Kidney (tissue), 14 donors: ENCODE results near the gene CD34. TPM values are rescaled to one million over a fixed set of nuclear protein-coding genes. Genes with fewer than 3 reads are reported as not detected.

Experiments used
- DNase-seq, 5 donors: peaks; one replicate each; pipeline ENCODE4 v3.0.0-alpha.2; 2013 to 2020
- FAIRE-seq: peaks from 2 replicates; lab custom pipeline; 2012; peaks lifted over from hg19 to GRCh38; lab: Jason Lieb, UNC
- H3K27ac ChIP-seq, 2 donors: one replicate each; pipeline ENCODE4 v1.7.0; 2013; ENCODE audit warnings: low read depth in 2 of 2, low read length in 2 of 2, inconsistent platforms in 1 of 2
- H3K27me3 ChIP-seq: one replicate; pipeline ENCODE4 v1.7.1; 2013; ENCODE audit warnings: low read length, inconsistent platforms; ENCODE audit not compliant: control insufficient read depth, insufficient read depth
- H3K36me3 ChIP-seq, 3 donors: one replicate each; pipeline versions ENCODE4 v1.7.0 to v1.7.1; 2013; ENCODE audit warnings: low read length in 3 of 3, control low read depth in 1 of 3, inconsistent platforms in 1 of 3; ENCODE audit not compliant: insufficient read depth in 3 of 3, control insufficient read depth in 2 of 3
- H3K4me1 ChIP-seq, 3 donors: one replicate each; pipeline versions ENCODE4 v1.7.0 to v1.7.1; 2013; ENCODE audit warnings: low read length in 3 of 3, inconsistent platforms in 1 of 3, low read depth in 1 of 3; ENCODE audit not compliant: control insufficient read depth in 2 of 3, insufficient read depth in 2 of 3
- H3K4me3 ChIP-seq, 3 donors: one replicate each; pipeline versions ENCODE4 v1.7.0 to v1.8.1; 2013; ENCODE audit warnings: low read length in 3 of 3, control low read depth in 1 of 3, inconsistent platforms in 1 of 3
- H3K9ac ChIP-seq, 3 donors: one replicate each; pipeline versions ENCODE4 v1.7.0 to v1.7.1; 2013; ENCODE audit warnings: low read length in 3 of 3, control low read depth in 1 of 3, inconsistent platforms in 1 of 3
- H3K9me3 ChIP-seq, 3 donors: one replicate each; pipeline versions ENCODE4 v1.7.0 to v1.7.1; 2013; ENCODE audit warnings: low read length in 3 of 3, control low read depth in 1 of 3, inconsistent platforms in 1 of 3; ENCODE audit not compliant: control insufficient read depth in 2 of 3, insufficient read depth in 1 of 3
- CTCF ChIP-seq: IDR thresholded peaks from 3 replicates; pipeline ENCODE4 v1.5.1; 2012; ENCODE audit warnings: mild to moderate bottlenecking, moderate library complexity, borderline replicate concordance; ENCODE audit not compliant: insufficient read depth; ENCODE audit errors: extremely low read depth
- intact Hi-C: fragments of 100-400 bp; cut with DNase I; formaldehyde crosslinking; loops from one replicate; pipeline ENCODE4 v1.11.1; 2022
- polyA plus RNA-seq: library from polyadenylated mRNA; stranded (reverse); fragments of 350-450 nt; fragmentation: Illumina TruSeq; extraction: RNeasy Lipid Tissue Mini Kit (QIAGEN cat#74804); gene quantifications from one replicate; pipeline ENCODE4 v1.2.3, GENCODE V29; 2014; ENCODE audit warnings: low read depth, low replicate concordance; ENCODE audit not compliant: insufficient read depth
- total RNA-seq: library from RNA; stranded (reverse); fragmentation: NEBNext Ultra II Directional; extraction: Animal tissue kit (Norgen Biotek cat#: 25700); gene quantifications from one replicate; pipeline ENCODE4 v1.2.1, GENCODE V29; 2021
- donor health status: control.
- donor health status: control.
- donor health status: control.
- donor health status: control.
- donor health status: control.
- donor health status: DM: yes; HTN: yes; CAD: no.
- donor health status: Normal renal cell carcinoma (clear cell type).

The CD34 gene
- total and polyA plus RNA-seq, 2 donors from 2014 or later, result 50.9 to 69.4 TPM

GRCh38 chr1:207887542-207888201, 23.3 kb downstream of the CD34 start:
- DNase-seq (no peak), FAIRE-seq (no peak)
- Histone ChIP-seq H3K9ac (no peak overlapping the region), H3K27ac (no peak overlapping the region), H3K4me1 (peaks cover 0 to 29% (median 25%) of the 10 kb centered on the region in 3 donors), H3K9me3 (no peaks in the 10 kb centered on the region), H3K36me3 (no peaks in the 10 kb centered on the region), H3K4me3 (no peak overlapping the region), H3K27me3 (no peaks in the 10 kb centered on the region)
- no peak for TF ChIP-seq CTCF
- intact Hi-C loops, result loop anchor here (5.0 kb wide), 1 partner anchor 75 kb away; no protein-coding TSS in a partner anchor

- Histone ChIP-seq H3K9ac (no peak overlapping the region), H3K4me3 (no peak overlapping the region), H3K27me3 (no peaks in the 10 kb centered on the region), H3K4me1 (peaks cover 0 to 25% (median 25%) of the 10 kb centered on the region in 3 donors), H3K9me3 (no peaks in the 10 kb centered on the region), H3K27ac (no peak overlapping the region), H3K36me3 (no peaks in the 10 kb centered on the region)
- TF ChIP-seq CTCF, result no peak
- no peak for DNase-seq
- intact Hi-C loops, result loop anchor here (5.0 kb wide), 1 partner anchor 76 kb away; no protein-coding TSS in a partner anchor
- FAIRE-seq, result no peak
Measured at GRCh38 chr1:207886227-207886626, 24.7 kb downstream of the CD34 start.

- Histone ChIP-seq H3K4me3 (no peak overlapping the region), H3K9ac (no peak overlapping the region), H3K27me3 (no peaks in the 10 kb centered on the region), H3K9me3 (no peaks in the 10 kb centered on the region), H3K4me1 (peaks cover 0 to 20% (median 17%) of the 10 kb centered on the region in 3 donors), H3K36me3 (no peaks in the 10 kb centered on the region), H3K27ac (peak overlapping the region; percentile 26 to 77)
- peak; percentile 98 for TF ChIP-seq CTCF
- peak; percentile 46 for FAIRE-seq
- peak; percentile 86 to 95 (median 89) for DNase-seq
- intact Hi-C loops, result loop anchor here (5.0 kb wide), 1 partner anchor 77 kb away; no protein-coding TSS in a partner anchor
Measured at GRCh38 chr1:207885129-207886032, 25.5 kb downstream of the CD34 start.
